ENCODE results near the gene MMP20.

The MMP20 gene

DNA sequence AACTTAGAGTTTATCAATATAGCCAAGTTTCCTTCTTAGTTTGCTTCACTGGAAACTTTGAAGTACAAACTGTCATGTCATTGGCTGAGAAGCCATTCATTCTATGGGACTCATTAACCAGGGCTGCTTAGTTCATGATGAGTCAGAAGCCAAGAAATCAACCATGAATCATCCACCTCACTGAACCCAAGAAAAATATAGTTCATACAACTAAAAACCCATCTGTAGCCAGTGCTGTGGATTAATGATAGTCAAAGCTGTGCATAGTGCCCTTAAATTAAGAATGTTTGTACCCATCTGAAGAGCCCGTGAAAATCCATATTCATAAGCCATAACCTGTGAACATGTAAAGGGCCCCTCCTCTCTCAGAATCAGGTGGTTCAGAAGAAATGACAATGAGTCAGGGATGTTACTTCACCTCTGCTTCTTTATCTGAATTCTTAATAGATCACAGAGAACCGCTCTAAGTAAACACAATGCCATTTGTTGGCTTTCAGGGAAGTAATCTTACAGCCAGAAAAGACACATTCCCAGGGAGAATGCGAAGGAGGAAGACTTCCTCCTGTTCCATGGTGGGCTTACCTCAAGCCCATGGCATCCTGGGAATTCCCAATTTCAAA, 25.4 kb downstream of the MMP20 start (continued):
- TF ChIP-seq ZBTB11 (tag by site-specific recombination; conservative IDR thresholded peaks at IDR 0.05; ENCODE audit: low read depth) (no peak), ZNF792 (tag by site-specific recombination; IDR thresholded peaks at IDR 0.05) (no peak), ZBTB7A (tag by site-specific recombination; IDR thresholded peaks at IDR 0.05; ENCODE audit: low read depth) (no peak), ZNF266 (tag by site-specific recombination; IDR thresholded peaks at IDR 0.05; ENCODE audit: low read depth) (no peak), SP3 (tag by site-specific recombination; IDR thresholded peaks at IDR 0.05) (0 out of 2 replicates have a peak, but pooled peaks have one; percentile 14), ZNF626 (tag by site-specific recombination; IDR thresholded peaks at IDR 0.05) (no peak), ZNF391 (tag by site-specific recombination; IDR thresholded peaks at IDR 0.05; ENCODE audit: borderline replicate concordance, low read depth) (no peak), SP2 (tag by site-specific recombination; IDR thresholded peaks at IDR 0.05) (no peak), ZIC2 (tag by site-specific recombination; IDR thresholded peaks at IDR 0.05) (no peak), ZNF114 (tag by site-specific recombination; IDR thresholded peaks at IDR 0.05) (no peak), ZNF302 (tag by site-specific recombination; IDR thresholded peaks at IDR 0.05; ENCODE audit: low read depth) (no peak), GLI2 (tag by site-specific recombination; IDR thresholded peaks at IDR 0.05; ENCODE audit: borderline replicate concordance, low read depth) (no peak), ZNF404 (tag by site-specific recombination; IDR thresholded peaks at IDR 0.05) (no peak), ZNF629 (tag by site-specific recombination; IDR thresholded peaks at IDR 0.05) (peak; percentile 27; the same call in 1 of the 2 replicates), ZNF214 (tag by site-specific recombination; IDR thresholded peaks at IDR 0.05; ENCODE audit: borderline replicate concordance) (no peak), OSR2 (tag by site-specific recombination; IDR thresholded peaks at IDR 0.05) (no peak), ZNF747 (tag by site-specific recombination; IDR thresholded peaks at IDR 0.05) (no peak)

DNA sequence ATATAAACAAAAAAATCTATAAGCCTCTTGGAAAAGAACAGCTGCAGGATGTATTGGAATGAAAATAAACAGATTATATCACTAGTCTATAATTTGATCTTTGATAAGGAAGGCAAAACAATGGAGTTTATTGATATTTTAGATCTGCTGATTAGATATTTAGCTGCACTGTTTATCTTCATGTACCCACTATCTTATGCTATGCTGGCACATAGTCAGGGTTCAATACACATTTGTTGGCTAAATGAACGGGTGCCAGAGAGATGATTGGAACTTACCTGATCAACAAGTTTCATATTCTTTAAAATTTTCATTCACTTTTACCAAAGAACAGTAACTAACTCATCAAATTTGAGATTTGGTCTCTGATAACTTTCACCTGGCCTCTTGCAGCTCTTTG, 26.9 kb downstream of the MMP20 start:
- TF ChIP-seq FEZF1 (tag by site-specific recombination; IDR thresholded peaks at IDR 0.05) (no peak), TSHZ1 (tag by site-specific recombination; IDR thresholded peaks at IDR 0.05; ENCODE audit: borderline replicate concordance) (no peak)
- ChIA-PET POLR2A (no interaction called here), CTCF (no interaction called here)
- no peaks in the 10 kb centered on the region for H3K9me3 ChIP-seq (ENCODE audit: control insufficient read depth, insufficient read depth, low read depth, low read length)
- no peak overlapping the region for H3K4me3 ChIP-seq (ENCODE audit: low read depth, low read length)
- H3K36me3 ChIP-seq (ENCODE audit: control insufficient read depth in 2 of 2, insufficient read depth in 1 of 2, low read length in 2 of 2): no peaks in the 10 kb centered on the region
- H3K27ac ChIP-seq (ENCODE audit: extremely low read depth, low read depth, low read length): no peak overlapping the region
- no peaks in the 10 kb centered on the region for H3K4me1 ChIP-seq (ENCODE audit: control insufficient read depth, insufficient read depth, low read length)

All from HEK293 (cell line).